GM18505 (cell line): ENCODE results near the gene LINC00237.
A peak's percentile ranks its signal among the peaks of the same experiment; 100 is the strongest.

Experiments
- ATAC-seq: cut with Tn5 transposase; IDR thresholded peaks from one replicate; pipeline ENCODE4 v1.9.1; 2021; ENCODE audit not compliant: unreplicated experiment
- POLR2A ChIP-seq: IDR thresholded peaks from 4 replicates; pipeline ENCODE4 v1.6.1; 2011; ENCODE audit warnings: borderline replicate concordance; ENCODE audit not compliant: insufficient read depth, insufficient read length; ENCODE audit errors: extremely low read depth

Gene LINC00237

DNA sequence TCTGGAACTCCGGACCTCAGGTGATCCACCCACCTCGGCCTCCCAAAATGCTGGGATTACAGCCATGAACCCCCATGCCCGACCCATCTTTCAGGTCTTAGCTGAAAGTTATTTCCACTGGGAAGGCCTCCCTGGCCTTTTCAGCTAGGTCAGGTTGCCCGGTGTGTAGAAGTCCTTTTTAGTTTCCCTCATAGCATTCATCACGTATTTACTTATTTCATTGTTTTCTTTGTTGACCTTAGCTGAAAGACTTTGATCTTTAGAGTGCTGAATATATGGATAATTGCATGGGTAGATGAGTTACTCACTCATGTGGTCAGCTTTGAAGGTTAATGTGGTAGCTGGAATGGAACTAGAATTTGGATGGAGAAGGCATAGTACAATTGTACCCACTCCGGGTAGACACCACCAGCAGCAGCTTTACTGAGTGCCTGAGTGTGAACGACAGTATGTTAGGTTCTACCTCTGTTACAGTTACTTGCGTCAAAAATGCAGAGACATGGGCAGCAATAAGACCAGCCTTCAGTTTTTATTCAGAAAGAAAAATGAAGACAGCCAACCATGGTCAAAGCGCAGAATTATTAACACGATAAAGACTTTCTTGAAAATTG, 28.8 kb upstream of the LINC00237 start:
- TF ChIP-seq POLR2A = no peak

DNA sequence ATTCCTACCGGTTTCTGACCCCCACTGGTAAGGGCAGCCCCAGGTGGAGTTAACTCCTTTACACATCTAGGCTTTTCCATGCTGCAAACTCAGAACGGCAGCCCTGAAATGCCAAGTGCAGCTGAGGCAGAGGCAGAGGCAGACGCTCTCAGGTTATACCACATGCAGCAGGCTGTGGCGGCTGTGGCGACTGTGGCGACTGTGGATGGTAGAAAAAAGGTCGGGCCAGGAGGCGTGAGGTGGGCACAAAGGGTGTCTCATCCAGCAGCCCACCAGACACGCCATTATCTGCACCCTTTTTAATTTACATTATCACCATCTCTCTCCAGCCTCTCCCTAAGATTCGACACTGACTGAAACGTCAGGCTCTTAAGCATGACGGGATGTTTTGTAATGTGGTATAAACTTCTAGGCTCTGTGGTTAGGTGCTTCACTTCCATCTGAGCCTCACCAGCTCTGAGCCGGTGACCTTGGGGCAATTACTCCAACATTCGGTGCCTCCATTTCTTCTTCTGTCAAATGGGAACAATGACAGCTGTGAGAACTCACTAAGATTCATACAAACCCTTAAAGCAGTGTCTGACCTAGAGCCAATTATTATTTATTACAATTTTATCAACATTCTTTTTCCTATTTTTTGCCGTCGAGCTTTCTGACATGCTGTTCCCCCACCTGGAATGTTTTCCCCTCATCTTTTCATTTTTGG, 27.9 kb upstream of the LINC00237 start:
- ATAC-seq = no peak
- TF ChIP-seq POLR2A = no peak

More for the DNA sequence above, 28.8 kb upstream of the LINC00237 start:
- no peak for ATAC-seq

DNA sequence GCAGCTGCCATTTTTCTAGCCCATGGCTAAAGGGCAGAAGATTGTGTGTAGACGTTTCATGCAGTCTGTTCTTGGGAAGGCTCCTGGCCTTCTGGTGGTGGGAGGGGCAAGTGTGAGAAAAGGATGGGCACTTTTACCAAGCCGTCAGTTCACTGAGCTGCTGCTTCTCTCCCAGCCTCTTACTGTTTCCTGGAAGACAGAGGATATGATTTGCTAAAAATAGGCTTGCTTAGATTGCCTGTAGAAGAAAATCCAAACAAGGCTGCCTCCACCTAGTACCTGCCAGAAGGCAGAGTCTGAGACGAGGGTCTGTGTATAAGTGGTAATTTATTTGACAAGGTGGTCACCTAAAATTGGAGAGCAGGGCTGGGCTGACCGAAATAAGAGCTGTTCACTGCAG, 27.2 kb upstream of the LINC00237 start:
- no peak for TF ChIP-seq POLR2A
- ATAC-seq = no peak

DNA sequence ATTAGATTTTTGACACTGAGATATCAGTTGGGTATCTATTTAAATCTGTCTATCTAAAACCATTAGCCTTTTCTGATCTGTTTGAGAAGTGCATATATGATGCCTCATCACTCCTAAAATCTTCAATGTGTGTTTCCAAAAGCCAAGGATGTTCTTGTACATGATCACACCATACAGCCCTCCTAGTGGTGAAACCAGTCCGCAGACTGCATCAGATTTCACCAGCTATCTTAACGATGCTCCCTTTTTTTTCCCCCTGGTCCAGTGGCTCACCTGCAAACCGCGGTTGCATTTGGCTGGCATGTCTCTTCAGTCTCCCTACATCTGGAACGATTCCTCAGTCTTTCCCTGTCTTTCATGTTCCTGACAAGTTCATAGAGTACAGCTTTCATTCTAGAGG, 23.7 kb upstream of the LINC00237 start:
- ATAC-seq = no peak
- TF ChIP-seq POLR2A = no peak

DNA sequence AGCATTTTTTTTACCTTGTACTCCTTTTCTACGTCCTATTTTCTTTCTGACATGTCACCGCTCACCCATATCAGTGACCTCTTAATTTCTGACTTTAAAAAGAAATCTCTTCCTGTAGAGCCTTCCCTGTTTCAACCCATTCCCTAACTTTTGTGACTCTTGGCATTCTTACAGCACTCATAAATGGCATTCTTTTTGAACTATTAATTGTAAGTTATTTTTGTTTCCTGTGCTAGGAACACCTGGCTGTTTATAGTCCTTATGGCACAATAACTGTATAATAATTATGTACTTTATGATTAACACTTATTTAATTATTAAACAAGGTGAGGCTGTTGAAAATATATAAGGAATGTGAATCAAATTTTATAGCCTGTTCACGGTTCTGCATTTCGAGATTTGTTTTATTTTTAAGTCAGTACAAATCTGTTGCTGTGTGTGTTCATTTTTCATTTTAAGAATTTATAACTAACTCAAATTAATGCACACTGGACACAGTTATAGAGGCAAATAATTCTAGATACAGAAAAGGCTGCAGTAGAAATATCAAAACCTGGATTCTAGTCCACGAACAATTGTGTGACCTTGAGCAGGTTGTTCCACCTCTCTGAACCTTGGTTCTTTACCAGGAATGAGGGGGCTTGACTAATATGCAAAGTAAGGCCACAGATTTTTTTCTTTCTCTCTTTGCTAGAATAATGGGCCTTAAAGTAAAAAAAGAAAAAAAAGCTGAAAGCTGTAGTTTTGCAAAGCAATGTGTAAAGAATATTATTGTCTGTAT, 21.2 kb upstream of the LINC00237 start:
- no peak for ATAC-seq
- TF ChIP-seq POLR2A = no peak

DNA sequence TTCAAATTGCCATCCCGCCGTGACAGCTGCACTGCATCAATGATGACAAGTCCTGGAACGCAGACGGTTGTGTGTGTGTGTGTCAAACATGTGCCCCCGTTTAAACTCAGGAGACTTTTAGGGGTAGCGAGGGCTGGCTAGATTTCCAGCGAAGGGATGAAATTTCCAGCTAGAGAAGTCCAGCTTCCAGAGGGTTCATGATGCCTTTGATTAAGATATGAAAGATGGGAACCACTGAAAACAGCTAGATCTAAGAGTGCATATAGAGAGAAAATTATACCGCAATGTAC, 20.4 kb upstream of the LINC00237 start:
- TF ChIP-seq POLR2A = no peak
- ATAC-seq = no peak

DNA sequence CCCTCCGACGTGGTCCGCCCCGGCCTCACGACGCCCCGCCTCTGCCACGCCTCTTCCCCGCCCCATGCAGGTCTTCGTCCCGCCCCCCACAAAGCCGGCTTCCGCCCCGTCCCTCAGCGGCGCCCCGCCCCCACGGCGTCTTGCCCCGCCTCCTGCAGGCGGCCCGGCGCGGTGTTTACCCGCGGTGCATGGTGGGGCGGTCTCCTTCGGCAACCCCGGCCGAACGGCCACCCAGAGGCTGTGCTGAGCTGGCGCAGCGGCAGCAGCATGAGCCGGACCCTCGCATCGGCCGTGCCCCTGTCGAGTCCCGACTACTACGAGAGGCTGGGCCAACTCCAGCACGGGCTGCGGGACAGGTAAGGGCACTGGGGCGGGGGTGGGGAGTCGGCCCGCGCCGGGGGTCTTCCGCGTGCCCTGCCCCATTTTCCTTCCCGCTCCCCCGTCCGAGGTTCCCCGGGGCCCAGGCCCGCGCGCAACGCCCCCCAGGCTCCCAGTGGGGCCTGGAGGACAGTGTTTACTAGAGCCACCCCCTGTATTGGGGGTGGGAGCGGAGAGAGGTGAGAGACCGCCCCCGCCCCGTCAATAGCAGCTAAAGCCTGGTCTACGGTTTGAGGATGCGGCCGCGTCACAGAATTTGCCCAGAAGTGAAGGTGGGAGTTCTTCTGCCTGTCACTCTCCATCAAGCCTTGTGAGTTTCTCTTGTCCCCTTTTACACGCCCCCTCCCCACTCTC, 19.9 kb upstream of the LINC00237 start, which contains the start of gene KIZ:
Gene KIZ, plus strand, starts transcription at position 234 of the 732 bp plus-strand sequence. Its CDS starts 34 bp downstream, at position 268.
- peak; percentile 97 for ATAC-seq
- peak; percentile 89 for TF ChIP-seq POLR2A

DNA sequence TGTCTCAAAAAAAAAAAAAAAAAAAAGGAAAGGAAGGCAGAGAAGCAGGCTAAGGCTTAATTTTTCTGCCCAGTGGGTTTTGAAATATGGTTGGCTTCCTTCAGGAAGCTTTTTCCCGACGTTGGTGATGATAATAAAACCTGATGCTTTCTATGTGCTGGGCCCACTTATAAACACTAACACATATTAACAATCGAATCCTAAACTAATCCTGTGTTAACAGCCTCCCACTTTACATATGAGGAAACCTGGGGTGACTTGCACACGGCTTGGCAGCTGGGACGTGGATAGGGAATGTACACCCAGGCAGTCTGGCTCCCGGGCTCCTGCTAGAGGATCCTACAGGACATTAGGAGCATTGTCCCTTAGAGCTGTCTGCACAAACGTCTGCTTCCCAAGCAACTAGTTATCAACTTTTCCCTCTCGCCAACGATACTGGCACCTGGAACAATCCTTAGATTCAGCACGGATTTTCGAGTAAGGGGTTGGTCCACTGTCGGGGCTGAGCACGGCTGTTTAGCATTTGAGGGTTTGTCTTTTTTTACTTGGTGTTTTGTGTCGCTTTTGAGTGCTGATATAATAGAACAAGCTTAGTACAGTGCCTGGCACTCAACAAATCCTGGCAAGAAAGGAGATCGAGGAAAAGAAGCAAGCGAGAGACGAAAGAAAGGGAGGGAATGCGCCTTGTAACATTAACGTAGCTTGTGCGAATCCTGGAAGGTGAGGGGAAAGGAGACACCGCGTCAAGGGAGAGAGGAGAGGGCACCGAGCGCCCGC, 19.1 kb upstream of the LINC00237 start:
- peak; percentile 24 for ATAC-seq
- no peak for TF ChIP-seq POLR2A

DNA sequence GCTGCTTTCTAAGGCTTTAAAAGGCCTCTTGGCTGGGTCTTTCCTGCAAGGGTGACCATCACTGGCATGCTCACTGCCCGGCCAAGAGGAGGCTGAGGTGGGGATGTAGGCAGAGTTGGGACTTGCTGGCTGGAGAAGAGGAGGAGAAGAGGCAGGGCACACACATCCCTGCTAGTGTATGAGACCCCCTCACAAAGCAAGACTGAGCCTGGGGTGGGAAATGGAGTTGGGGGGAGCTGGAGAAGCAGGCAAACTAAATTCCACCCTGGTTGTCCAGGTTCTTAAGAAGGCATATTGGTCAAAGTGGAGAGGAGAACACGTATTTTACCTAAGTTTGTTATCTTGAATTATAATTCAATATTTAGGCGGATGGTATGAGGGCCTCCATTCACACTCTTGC, 18.0 kb upstream of the LINC00237 start:
- TF ChIP-seq POLR2A = no peak
- no peak for ATAC-seq

DNA sequence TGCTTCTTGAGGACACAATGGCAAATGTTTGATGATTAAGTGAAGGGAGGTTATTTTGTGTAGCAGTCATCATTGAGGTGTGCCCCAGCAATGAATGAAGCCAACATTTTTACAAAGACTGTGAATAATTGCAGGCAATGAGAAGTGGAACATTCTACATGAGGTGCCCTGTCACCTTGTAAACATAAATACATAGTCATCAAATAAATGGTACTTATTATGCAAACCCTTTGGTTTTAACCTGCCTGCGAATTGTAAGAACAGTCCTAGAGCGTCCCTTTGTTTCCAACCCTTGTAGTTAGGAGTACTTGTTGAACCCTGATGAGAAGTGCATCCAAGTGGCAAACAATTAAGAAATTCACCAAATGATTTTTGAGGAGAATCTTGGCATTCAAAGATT, 12.6 kb upstream of the LINC00237 start:
- TF ChIP-seq POLR2A = no peak

DNA sequence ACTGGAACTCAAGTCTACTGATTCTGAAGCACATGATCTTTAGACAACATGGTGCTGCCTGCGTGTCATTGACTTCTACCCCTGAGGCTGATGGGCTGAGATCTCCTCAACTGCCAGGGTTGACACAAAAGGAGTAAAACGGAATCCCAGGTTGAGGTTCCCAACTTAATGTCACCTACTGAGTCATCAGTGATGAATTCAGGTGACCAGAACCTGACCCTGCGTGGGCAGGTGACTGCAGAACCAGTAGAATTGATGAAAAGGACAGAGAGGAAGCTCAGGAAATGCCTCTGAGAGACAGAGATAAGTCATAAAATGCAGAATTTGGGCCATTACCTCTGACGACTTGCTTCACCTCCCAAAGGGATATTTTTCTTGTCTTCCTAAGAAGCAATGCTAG, 12.0 kb upstream of the LINC00237 start:
- ATAC-seq = no peak

More for the DNA sequence above, 12.6 kb upstream of the LINC00237 start:
- ATAC-seq = no peak

DNA sequence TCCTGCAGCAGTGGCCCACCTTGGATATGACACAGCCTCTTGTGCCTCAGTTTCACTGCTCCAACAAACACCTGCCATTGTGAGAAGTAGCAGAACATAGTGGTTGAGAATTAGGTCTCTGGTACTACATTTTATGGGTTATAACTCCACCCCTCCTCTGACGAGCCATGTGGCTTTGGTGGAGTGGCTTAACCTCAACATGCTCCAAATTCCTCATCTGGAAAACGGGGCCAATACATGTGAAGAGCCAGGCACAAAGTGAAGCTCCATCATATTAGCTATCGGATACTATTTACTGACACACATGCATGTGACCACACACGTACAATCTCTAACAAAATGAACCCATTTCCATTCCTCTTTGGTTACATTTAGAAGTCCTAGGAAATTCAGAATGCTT, 11.4 kb upstream of the LINC00237 start:
- no peak for ATAC-seq
- TF ChIP-seq POLR2A = no peak

More for the DNA sequence above, 12.0 kb upstream of the LINC00237 start:
- no peak for TF ChIP-seq POLR2A
